ENCODE results near the gene C1orf159. TPM values are rescaled to one million over a fixed set of nuclear protein-coding genes. Genes with fewer than 3 reads are reported as not detected.

The C1orf159 gene
- total and polyA plus RNA-seq, 9 of the 15 experiments (the other 6 are each of a cell fraction or from before 2014, with no cell fraction given): 0.28 to 54.9 (median 10.6) TPM

DNA sequence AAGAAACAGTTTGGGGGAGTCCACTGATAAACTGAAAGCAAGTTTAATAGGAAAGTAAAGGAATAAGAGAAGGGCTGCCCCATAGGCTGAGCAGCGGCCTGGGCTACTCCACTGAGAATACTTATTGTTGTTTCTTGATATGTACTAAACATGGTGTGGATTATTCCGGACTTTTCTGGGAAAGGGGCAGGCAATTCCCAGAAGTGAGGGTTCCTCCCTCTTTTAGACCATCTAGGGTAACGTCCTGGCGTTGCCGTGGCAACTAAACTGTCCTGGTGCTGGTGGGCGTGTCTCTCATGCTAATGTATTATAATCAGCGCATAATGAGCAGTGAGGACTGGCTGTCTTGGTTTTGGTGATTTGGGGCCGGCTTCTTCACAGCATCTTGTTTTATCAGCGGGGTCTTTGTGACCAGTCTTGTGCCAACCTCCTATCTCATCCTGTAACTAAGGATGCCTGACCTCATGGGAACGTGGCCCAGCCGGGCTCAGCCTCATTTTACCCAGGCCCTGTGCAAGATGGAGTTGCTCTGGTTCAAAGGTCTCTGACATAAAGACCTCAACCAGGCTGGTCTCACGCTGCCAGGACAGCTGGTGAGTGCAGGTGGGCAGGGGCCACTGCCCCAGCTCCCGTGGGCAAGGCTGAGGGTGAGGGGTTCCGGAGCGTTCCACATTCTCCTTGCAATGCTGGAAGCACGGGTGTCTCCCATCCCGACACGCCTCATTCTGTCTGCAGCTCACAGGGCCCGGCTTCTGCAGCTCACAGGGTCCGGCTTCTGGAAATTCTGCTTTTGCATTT is 19.6 kb upstream of the C1orf159 start (continued):
- TF ChIP-seq, protein P1, sequence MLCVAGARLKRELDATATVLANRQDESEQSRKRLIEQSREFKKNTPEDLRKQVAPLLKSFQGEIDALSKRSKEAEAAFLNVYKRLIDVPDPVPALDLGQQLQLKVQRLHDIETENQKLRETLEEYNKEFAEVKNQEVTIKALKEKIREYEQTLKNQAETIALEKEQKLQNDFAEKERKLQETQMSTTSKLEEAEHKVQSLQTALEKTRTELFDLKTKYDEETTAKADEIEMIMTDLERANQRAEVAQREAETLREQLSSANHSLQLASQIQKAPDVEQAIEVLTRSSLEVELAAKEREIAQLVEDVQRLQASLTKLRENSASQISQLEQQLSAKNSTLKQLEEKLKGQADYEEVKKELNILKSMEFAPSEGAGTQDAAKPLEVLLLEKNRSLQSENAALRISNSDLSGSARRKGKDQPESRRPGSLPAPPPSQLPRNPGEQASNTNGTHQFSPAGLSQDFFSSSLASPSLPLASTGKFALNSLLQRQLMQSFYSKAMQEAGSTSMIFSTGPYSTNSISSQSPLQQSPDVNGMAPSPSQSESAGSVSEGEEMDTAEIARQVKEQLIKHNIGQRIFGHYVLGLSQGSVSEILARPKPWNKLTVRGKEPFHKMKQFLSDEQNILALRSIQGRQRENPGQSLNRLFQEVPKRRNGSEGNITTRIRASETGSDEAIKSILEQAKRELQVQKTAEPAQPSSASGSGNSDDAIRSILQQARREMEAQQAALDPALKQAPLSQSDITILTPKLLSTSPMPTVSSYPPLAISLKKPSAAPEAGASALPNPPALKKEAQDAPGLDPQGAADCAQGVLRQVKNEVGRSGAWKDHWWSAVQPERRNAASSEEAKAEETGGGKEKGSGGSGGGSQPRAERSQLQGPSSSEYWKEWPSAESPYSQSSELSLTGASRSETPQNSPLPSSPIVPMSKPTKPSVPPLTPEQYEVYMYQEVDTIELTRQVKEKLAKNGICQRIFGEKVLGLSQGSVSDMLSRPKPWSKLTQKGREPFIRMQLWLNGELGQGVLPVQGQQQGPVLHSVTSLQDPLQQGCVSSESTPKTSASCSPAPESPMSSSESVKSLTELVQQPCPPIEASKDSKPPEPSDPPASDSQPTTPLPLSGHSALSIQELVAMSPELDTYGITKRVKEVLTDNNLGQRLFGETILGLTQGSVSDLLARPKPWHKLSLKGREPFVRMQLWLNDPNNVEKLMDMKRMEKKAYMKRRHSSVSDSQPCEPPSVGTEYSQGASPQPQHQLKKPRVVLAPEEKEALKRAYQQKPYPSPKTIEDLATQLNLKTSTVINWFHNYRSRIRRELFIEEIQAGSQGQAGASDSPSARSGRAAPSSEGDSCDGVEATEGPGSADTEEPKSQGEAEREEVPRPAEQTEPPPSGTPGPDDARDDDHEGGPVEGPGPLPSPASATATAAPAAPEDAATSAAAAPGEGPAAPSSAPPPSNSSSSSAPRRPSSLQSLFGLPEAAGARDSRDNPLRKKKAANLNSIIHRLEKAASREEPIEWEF (CRISPR knock-in tag; IDR thresholded peaks at IDR 0.05): no peak
- TF ChIP-seq HMG20B (CRISPR knock-in tag; IDR thresholded peaks at IDR 0.05) (no peak), ZNF121 (CRISPR knock-in tag; conservative IDR thresholded peaks at IDR 0.05) (no peak), CREM (IDR thresholded peaks at IDR 0.05; ENCODE audit: low read depth) (no peak), CHD1 (IDR thresholded peaks at IDR 0.05; ENCODE audit: low read length) (no peak), SNIP1 (IDR thresholded peaks at IDR 0.05; ENCODE audit: low read depth) (no peak), EGR1 (conservative IDR thresholded peaks at IDR 0.05) (no peak), IFI16 (CRISPR knock-in tag; IDR thresholded peaks at IDR 0.05) (no peak), PKNOX1 (IDR thresholded peaks at IDR 0.05) (peak; percentile 59), CREB5 (CRISPR knock-in tag; IDR thresholded peaks at IDR 0.05) (no peak), ETS1 (conservative IDR thresholded peaks at IDR 0.05; ENCODE audit: control insufficient read depth, low read depth, low read length) (no peak), ETS2 (tag; IDR thresholded peaks at IDR 0.05; ENCODE audit: borderline replicate concordance, poor library complexity, severe bottlenecking) (no peak), HDGF (IDR thresholded peaks at IDR 0.05) (no peak), DLX4 (CRISPR knock-in tag; IDR thresholded peaks at IDR 0.05) (no peak), ZFPM2 (CRISPR knock-in tag; IDR thresholded peaks at IDR 0.05) (no peak), TOE1 (IDR thresholded peaks at IDR 0.05; ENCODE audit: borderline replicate concordance) (no peak), TOE1 (CRISPR knock-in tag; IDR thresholded peaks at IDR 0.05; ENCODE audit: borderline replicate concordance, low read depth) (no peak), ZNF263 (CRISPR knock-in tag; IDR thresholded peaks at IDR 0.05; ENCODE audit: borderline replicate concordance) (no peak), ZNF165 (CRISPR knock-in tag; IDR thresholded peaks at IDR 0.05; ENCODE audit: borderline replicate concordance) (0 out of 2 replicates have a peak, but pooled peaks have one; percentile 45)
